HG02943 (cell line): Measurements from ENCODE around the gene TPK1.
"Not testable (repeated sequence)": the region's sequence is repeated elsewhere in the genome, so short reads cannot be mapped to it uniquely, and the experiment has no call there.

Experiments used
- ATAC-seq: cut with Tn5 transposase; IDR thresholded peaks from one replicate; pipeline ENCODE4 v1.9.1; 2021; ENCODE audit warnings: mild to moderate bottlenecking, low read depth, moderate library complexity; ENCODE audit not compliant: unreplicated experiment

TPK1 gene

DNA sequence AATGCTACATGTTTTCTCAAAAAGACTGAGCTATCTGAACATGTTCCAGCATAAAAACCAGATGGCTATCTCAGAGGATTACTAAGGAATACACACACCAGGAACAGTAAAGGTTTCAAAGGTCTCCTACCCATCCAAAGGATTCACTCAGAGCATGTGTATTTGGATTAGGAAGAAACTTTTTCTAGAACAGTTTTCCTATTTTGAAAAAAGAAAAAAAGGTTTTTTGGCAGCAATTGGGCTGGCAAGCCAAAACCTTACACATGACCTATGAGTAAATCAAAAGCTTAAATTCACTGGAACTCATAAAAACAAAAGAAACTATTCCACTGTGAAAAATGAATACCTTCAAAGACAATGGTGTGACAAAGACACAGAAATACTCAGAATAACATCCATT, 9.6 kb downstream of the TPK1 start:
- no peak for ATAC-seq

DNA sequence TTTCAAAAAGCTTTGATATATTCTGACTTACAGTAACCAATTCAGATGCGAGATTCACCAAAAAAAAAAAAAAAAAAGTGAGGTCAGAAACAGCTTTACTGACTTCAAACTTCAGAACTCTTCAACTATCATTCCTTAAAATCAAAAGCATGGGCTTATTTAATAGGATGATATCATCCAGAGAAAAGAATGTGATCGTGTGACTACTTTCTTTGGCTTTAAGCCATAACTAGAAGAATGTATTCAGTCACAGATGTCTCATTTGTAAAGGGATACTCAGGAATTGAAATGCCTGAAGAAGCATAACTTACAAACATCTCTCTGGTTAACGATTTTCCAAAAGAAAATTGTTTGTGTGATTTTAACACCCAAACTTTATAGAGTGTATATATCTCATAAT, 11.5 kb downstream of the TPK1 start:
- ATAC-seq, result no peak

DNA sequence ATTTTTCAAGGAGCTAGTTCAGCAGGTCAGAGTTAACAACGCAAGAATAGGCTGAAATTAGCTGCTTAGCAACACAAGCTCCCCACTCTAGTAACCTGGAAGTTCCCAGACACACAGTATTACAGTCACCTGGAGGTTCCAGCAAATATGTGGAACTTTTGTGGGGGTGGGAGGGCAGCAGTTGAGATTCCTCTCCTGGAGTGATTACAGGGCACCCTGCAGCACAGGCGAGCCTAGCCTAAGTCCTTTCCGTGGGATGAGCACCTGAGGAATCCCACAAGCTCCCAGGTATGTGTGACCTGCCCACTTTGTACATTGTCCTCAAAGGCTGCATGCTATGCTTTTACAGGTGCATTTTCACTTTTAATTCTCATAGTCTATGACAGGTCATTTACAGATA, 13.6 kb downstream of the TPK1 start:
- no peak for ATAC-seq

- no peak for ATAC-seq
Observed at GRCh38 chr7:144821067-144821466, 14.8 kb downstream of the TPK1 start.

DNA sequence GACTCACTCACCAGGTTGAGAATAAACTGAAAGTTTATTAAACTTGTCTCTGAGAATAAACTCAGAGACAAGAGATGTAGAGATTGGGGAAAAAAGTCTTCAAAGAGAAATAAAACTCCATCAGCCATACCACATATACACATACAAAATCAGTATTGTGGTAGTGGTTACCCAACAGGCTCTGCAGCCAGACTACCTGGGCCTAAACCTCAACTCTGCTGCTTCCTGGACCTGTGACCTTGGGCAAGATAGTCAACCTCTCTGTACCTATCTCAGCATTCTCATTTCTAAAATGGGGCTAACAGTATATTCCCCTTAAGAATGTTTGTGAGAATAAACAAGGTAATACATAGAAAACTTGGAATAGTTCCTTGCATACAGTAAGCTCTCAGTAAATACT, 15.3 kb downstream of the TPK1 start:
- no peak for ATAC-seq

- ATAC-seq, result no peak
Observed at GRCh38 chr7:144819566-144819965, 16.3 kb downstream of the TPK1 start.

DNA sequence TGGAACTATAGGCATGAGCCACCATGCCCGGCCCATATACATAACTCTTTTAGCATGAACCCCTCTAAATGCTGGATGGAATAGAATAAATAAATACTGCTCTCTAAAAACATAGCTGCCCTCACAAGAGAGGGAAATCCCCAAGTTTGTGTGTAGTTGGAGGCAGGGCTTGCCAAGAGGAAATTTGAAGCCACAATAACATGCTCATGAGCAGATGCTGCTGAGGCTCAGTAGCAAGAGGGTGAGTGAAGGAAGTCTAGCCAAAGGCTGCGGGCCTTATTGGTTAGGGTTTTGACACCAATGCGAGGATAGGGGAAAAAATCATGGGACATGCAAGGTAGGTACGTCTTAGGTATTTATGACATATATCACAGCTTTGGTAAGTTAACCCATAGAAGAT, 17.3 kb downstream of the TPK1 start:
- peak; percentile 74 for ATAC-seq

DNA sequence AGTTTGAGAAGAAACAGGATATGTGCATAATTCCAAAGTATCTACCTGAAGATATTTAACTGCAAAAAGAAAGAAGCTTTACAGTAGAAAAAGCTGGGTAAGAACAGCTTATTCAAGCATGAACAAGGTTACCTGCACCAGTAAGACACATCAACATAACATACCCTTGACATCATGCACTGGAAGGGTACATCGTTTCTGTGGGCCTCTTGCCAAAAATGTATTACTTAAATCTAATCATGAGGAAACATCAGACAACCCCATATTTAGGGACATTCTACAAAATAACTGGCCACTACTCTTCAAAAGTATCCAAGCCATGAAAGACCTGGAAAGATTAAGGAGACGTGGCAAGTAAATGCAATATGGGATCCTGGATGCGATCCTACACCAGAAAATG, 18.9 kb downstream of the TPK1 start:
- no peak for ATAC-seq

DNA sequence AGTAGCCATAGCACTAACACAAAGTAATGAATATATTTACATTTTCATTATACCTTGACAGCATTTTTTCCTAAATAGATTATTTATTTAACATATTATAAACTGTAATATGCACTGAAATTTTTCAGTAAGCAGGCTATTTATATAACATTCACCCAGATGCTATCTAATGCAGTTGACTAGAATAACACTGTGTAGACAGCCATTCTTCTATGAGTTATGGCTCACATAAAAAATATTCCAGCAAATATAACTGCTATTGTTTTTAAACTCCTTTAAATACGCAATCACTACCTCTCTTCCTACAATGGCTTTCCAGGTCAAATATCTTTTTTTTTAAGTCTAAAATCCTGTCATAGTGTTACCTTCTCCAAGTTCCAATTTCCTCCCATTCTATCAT, 21.6 kb downstream of the TPK1 start:
- ATAC-seq, result no peak

DNA sequence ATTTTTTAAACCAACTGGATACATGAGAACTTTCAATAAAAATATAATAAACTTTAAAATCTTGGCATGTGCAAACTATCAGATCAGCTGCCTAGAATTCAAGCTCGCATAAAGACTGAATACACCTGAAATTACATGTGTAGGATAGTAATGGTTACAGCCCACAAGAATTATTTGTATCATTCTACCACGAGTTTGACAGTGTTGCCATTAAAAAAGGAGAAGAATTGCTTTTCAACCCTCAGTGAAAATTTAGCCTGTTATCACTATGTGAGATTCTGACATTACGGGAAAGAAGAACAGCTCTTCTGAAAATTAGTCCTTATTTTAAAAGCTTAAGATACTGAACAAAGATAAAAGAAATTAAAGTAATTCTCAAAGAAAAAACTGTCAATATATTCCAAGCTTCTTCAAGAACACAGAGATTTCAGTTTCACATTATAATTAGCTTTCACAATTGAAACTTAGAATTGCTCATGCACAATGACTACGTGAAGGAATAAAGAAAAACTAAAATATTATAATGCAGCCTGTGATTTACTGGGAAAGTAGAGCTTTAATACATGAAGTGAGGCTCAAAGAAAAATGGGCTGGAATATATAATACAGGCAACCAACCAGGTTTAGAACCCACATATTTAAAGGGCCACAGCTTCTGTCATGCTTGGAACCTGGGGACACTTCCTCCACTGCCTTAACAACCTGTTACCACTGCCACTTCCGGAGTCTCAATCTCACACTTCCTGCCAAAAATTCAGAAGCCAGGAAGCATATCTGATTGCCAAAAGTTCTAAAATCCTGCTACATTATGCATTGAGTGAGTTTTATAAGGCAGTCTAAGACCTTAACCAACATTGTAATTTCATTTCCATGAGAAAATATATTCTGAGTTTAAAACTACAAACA, 23.2 kb downstream of the TPK1 start:
- peak; percentile 94 for ATAC-seq

GRCh38 chr7:144805627-144806239, 30.1 kb downstream of the TPK1 start:
- ATAC-seq, result no peak

DNA sequence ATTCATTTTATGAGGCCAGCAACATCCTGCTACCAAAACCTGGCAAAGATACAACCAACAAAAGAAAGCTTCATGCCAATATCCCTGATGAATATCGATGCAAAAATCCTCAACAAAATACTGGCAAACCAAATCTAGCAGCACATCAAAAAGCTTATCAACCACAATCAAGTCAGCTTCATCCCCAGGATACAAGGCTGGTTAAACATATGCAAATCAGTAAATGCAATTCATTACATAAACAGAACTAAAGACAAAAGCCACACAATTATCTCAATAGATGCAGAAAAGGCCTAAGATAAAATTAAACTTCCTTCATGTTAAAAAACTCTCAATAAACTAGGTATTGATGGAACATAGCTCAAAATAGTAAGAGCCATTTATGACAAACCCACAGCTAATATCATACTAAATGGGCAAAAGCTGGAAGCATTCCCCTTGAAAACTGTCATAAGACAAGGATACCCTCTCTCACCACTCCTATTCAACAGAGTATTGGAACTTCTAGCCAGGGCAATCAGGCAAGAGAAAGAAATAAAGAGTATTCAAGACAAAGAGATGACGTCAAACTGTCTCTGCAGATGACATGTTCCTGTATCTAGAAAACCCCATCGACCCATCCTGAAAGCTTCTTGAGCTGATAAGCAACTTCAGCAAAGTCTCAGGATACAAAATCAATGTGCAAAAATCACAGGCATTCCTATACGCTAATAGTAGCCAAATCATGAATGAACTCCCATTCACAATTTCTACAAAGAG, 35.0 kb downstream of the TPK1 start:
- ATAC-seq, result not testable (repeated sequence)

DNA sequence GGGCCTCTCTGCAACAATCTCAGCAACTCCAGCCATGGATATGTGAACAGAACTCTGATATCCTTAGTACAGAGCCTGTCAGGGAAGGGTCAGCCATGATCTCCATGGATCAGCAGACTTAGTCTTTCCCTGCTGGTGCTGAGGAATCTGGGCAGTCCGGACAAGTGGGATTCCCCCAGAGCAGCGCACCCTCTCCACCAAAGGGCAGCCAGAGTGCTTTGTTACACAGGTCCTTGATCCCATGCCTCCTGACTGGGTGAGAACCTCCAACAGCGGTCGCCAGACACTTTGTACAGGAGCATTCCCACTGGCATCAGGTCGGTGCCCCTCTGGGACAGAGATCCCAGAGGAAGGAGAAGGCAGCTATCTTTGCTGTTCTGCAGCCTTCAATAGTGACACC, 38.9 kb downstream of the TPK1 start:
- ATAC-seq, result no peak

GRCh38 chr7:144792050-144792449, 43.8 kb downstream of the TPK1 start:
- no peak for ATAC-seq

- ATAC-seq, result no peak
Observed at GRCh38 chr7:144791488-144791887, 44.4 kb downstream of the TPK1 start.

- no peak for ATAC-seq
Observed at GRCh38 chr7:144787127-144787526, 48.7 kb downstream of the TPK1 start.

DNA sequence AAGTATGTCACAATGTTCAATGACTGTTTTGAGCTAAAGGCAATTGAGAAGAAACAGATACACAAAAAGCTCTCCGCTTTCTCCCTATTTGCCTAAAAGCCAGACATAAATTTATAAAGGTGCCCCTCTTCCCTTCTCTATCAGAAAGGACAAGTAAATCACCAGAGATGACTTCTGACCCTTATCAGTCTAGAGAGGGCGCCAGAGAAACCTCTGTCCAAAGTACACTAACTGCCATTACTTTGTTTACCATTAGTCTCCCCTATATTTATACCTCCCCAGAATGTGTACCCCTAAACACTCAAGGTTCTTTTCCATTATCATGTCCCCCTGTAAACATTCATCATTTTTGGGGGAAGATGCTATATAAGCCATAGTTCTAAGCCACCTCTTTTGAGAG, 49.3 kb downstream of the TPK1 start:
- no peak for ATAC-seq

DNA sequence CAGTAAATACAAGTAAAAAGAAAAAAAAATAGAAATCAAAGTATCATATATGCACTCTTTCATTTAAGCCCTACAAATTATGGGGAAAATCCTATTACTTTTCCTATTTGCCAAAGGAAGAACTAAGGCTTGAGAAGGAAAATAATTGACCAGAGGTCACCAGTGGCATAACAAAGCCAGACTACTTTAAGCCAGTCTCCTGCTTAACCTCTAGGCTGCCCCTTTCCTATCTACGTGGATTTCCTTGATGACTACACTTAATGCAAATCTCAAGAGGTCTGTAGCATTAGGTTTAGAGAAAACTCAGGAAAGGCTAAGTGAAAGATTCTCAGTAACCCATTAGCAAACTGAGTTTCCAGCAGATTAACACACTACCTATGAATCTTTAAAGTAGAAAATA, 49.8 kb downstream of the TPK1 start:
- no peak for ATAC-seq

DNA sequence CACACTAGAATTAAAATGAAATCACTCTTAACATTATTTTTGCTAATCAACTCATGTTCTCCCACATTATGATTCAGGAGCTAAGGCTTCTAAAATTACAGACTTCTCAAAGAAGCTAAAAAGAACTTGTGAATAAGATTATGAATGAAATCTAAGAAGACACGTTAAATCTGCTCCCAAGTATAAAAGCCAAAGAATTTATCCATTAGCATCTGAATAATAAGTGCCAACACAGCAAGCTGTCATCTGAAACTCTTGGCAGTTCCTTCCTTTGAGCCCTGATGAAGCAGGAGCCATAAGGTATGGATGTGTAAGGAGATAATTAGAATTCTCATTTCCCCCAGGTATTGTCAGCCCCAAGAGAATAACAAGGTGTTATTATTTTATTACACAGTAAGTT, 50.3 kb downstream of the TPK1 start:
- no peak for ATAC-seq

- ATAC-seq, result no peak
Observed at GRCh38 chr7:144784943-144785342, 50.9 kb downstream of the TPK1 start.

DNA sequence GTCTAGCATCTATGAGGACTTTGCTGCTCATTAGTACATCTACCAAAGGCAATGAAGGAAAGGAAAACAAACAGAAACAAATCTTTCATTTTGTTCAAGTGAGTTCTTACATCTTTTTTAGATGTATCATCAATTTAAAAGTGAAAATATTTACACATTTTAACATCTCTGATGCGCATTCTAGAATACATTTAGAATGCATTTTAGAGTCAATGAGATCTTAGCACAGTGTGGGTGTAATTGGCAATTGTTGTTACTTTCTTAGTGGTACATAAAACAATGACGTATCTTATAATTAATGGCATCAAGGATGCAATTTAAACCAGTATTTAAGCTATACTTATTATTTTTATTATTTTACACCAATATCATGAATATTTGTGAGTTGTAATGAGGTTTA, 51.4 kb downstream of the TPK1 start:
- no peak for ATAC-seq
